ENCODE measurements around the gene GPD1. TPM values are rescaled to one million over a fixed set of nuclear protein-coding genes. Genes with fewer than 3 reads are reported as not detected.

Gene GPD1
- total RNA-seq, 5 donors from 2014 or later (not counting 1 experiment from before 2014, with no cell fraction given), result 0.41 to 1.1 (median 0.86) TPM

- CTCF ChIA-PET, result interaction anchor here in 1 of 2 donors (0.6 to 6.1 kb wide), 3 partner anchors 15 to 404 kb away, joined by 3 to 47 read pairs (median 4); no protein-coding TSS in a partner anchor
- H3K27me3 ChIP-seq (replicated peaks in 1 of 2; ENCODE audit: control insufficient read depth in 2 of 2, extremely low read depth in 1 of 2, insufficient read depth in 2 of 2, low read length in 1 of 2), result no peaks in the 10 kb centered on the region
- Mint-ChIP-seq H3K9me3 (no peaks in the 10 kb centered on the region), H3K27ac (peak overlapping the region in 1 of 2 donors; percentile 11), H3K36me3 (peaks cover 22% of the 10 kb centered on the region), H3K27me3 (no peaks in the 10 kb centered on the region), H3K4me1 (peaks cover 40 to 62% (median 57%) of the 10 kb centered on the region in 3 donors), H3K4me3 (peak overlapping the region in 2 of 3 donors; percentile 21 to 53)
- ATAC-seq (replicated peaks in 1 of 4) (no peak), DNase-seq (no peak)
- peaks cover 7 to 51% of the 10 kb centered on the region in 2 donors for H3K36me3 ChIP-seq (ENCODE audit: control insufficient read depth in 2 of 2, extremely low read depth in 1 of 2, insufficient read depth in 1 of 2, low read length in 1 of 2)
- H3K9me3 ChIP-seq, result no peaks in the 10 kb centered on the region
- H3K4me3 ChIP-seq (ENCODE audit: control insufficient read depth in 1 of 2, extremely low read depth in 1 of 2, low read length in 1 of 2), result no peak overlapping the region
- POLR2A ChIA-PET, result interaction anchor here (0.6 to 1.6 kb wide), 3 partner anchors 8 to 36 kb away, joined by 3 to 6 read pairs (median 3); no protein-coding TSS in a partner anchor
- peaks cover 2 to 43% of the 10 kb centered on the region in 2 experiments for H3K4me1 ChIP-seq (ENCODE audit: control insufficient read depth in 1 of 2, extremely low read depth in 1 of 2, insufficient read depth in 2 of 2, low read length in 2 of 2)
- 91% methylated on average over 4 of the region's 6 CpGs for WGBS (ENCODE audit: insufficient coverage)
- H3K27ac ChIP-seq (ENCODE audit: low read length), result no peak overlapping the region
These were observed 13.3 kb downstream of the GPD1 start for GRCh38 chr12:50117057-50117622.

- Histone ChIP-seq H3K4me1 (ENCODE audit: control insufficient read depth in 1 of 2, extremely low read depth in 1 of 2, insufficient read depth in 2 of 2, low read length in 2 of 2) (peaks cover 0 to 26% of the 10 kb centered on the region in 2 experiments), H3K36me3 (ENCODE audit: control insufficient read depth in 2 of 2, extremely low read depth in 1 of 2, insufficient read depth in 1 of 2, low read length in 1 of 2) (peaks cover 7 to 72% of the 10 kb centered on the region in 2 donors), H3K9me3 (no peaks in the 10 kb centered on the region), H3K4me3 (ENCODE audit: control insufficient read depth in 1 of 2, extremely low read depth in 1 of 2, low read length in 1 of 2) (no peak overlapping the region), H3K27ac (ENCODE audit: low read length) (no peak overlapping the region), H3K27me3 (replicated peaks in 1 of 2; ENCODE audit: control insufficient read depth in 2 of 2, extremely low read depth in 1 of 2, insufficient read depth in 2 of 2, low read length in 1 of 2) (no peaks in the 10 kb centered on the region)
- no peaks in the 10 kb centered on the region for H3K9me3 Mint-ChIP-seq
- CTCF ChIA-PET, result interaction anchor here (0.6 to 1.2 kb wide), 3 partner anchors 9 to 10 kb away, joined by 3 to 4 read pairs (median 3); no protein-coding TSS in a partner anchor
- WGBS (ENCODE audit: insufficient coverage), result no CpG with 5 or more reads among the region's 2 CpGs
- no peaks in the 10 kb centered on the region for H3K27me3 Mint-ChIP-seq
- POLR2A ChIA-PET, result interaction anchor here in 1 of 2 donors (0.6 kb wide), 1 partner anchor 51 kb away, joined by 3 read pairs; no protein-coding TSS in a partner anchor
- no peak overlapping the region for H3K4me3 Mint-ChIP-seq
- H3K27ac Mint-ChIP-seq, result no peak overlapping the region
- peaks cover 33 to 53% (median 49%) of the 10 kb centered on the region in 3 donors for H3K4me1 Mint-ChIP-seq
- ATAC-seq (replicated peaks in 1 of 4) (no peak), DNase-seq (no peak)
- peaks cover 33% of the 10 kb centered on the region for H3K36me3 Mint-ChIP-seq
These were observed 15.6 kb downstream of the GPD1 start for GRCh38 chr12:50119387-50119786.

- ChIA-PET CTCF (interaction anchor here in 1 of 2 donors (0.6 to 0.7 kb wide), 2 partner anchors 20 to 56 kb away, joined by 3 read pairs; no protein-coding TSS in a partner anchor), POLR2A (no interaction called here)
- Histone ChIP-seq H3K9me3 (no peaks in the 10 kb centered on the region), H3K4me1 (ENCODE audit: control insufficient read depth in 1 of 2, extremely low read depth in 1 of 2, insufficient read depth in 2 of 2, low read length in 2 of 2) (peaks cover 0 to 21% of the 10 kb centered on the region in 2 experiments), H3K27ac (ENCODE audit: low read length) (no peak overlapping the region), H3K4me3 (ENCODE audit: control insufficient read depth in 1 of 2, extremely low read depth in 1 of 2, low read length in 1 of 2) (no peak overlapping the region), H3K27me3 (replicated peaks in 1 of 2; ENCODE audit: control insufficient read depth in 2 of 2, extremely low read depth in 1 of 2, insufficient read depth in 2 of 2, low read length in 1 of 2) (no peaks in the 10 kb centered on the region), H3K36me3 (ENCODE audit: control insufficient read depth in 2 of 2, extremely low read depth in 1 of 2, insufficient read depth in 1 of 2, low read length in 1 of 2) (peaks cover 7 to 74% of the 10 kb centered on the region in 2 donors)
- no peak overlapping the region for H3K4me3 Mint-ChIP-seq
- H3K27me3 Mint-ChIP-seq, result no peaks in the 10 kb centered on the region
- WGBS (ENCODE audit: insufficient coverage), result 100% methylated on average over 3 of the region's 3 CpGs
- H3K4me1 Mint-ChIP-seq, result peaks cover 36 to 56% (median 55%) of the 10 kb centered on the region in 3 donors
- DNase-seq, result no peak
- H3K36me3 Mint-ChIP-seq, result peaks cover 35% of the 10 kb centered on the region
- no peak for ATAC-seq (replicated peaks in 1 of 4)
- peak overlapping the region in 1 of 2 donors; percentile 69 for H3K27ac Mint-ChIP-seq
- no peaks in the 10 kb centered on the region for H3K9me3 Mint-ChIP-seq
These were observed 16.7 kb downstream of the GPD1 start for GRCh38 chr12:50120521-50120920.

- H3K36me3 ChIP-seq (ENCODE audit: control insufficient read depth in 2 of 2, extremely low read depth in 1 of 2, insufficient read depth in 1 of 2, low read length in 1 of 2), result peaks cover 7 to 74% of the 10 kb centered on the region in 2 donors
These were observed 17.1 kb downstream of the GPD1 start for GRCh38 chr12:50120953-50121352.

GRCh38 chr12:50121641-50122040 lies 17.8 kb downstream of the GPD1 start:
- H3K4me1 ChIP-seq (ENCODE audit: control insufficient read depth in 1 of 2, extremely low read depth in 1 of 2, insufficient read depth in 2 of 2, low read length in 2 of 2), result peaks cover 2 to 15% of the 10 kb centered on the region in 2 experiments
- Mint-ChIP-seq H3K27ac (peak overlapping the region in 1 of 2 donors; percentile 46), H3K4me1 (peaks cover 35 to 50% (median 49%) of the 10 kb centered on the region in 3 donors), H3K4me3 (no peak overlapping the region), H3K9me3 (no peaks in the 10 kb centered on the region), H3K27me3 (no peaks in the 10 kb centered on the region), H3K36me3 (peaks cover 36% of the 10 kb centered on the region)
- no peak overlapping the region for H3K27ac ChIP-seq (ENCODE audit: low read length)
- no peaks in the 10 kb centered on the region for H3K9me3 ChIP-seq
- H3K4me3 ChIP-seq (ENCODE audit: control insufficient read depth in 1 of 2, extremely low read depth in 1 of 2, low read length in 1 of 2), result no peak overlapping the region
- ATAC-seq (replicated peaks in 1 of 4), result no peak
- POLR2A ChIA-PET, result no interaction called here
- CTCF ChIA-PET, result no interaction called here
- no peaks in the 10 kb centered on the region for H3K27me3 ChIP-seq (replicated peaks in 1 of 2; ENCODE audit: control insufficient read depth in 2 of 2, extremely low read depth in 1 of 2, insufficient read depth in 2 of 2, low read length in 1 of 2)
- H3K36me3 ChIP-seq (ENCODE audit: control insufficient read depth in 2 of 2, extremely low read depth in 1 of 2, insufficient read depth in 1 of 2, low read length in 1 of 2), result peaks cover 7 to 69% of the 10 kb centered on the region in 2 donors
- no peak for DNase-seq
- WGBS (ENCODE audit: insufficient coverage), result no CpG with 5 or more reads among the region's 5 CpGs

More at GRCh38 chr12:50120953-50121352, 17.1 kb downstream of the GPD1 start:
- Histone ChIP-seq H3K4me3 (ENCODE audit: control insufficient read depth in 1 of 2, extremely low read depth in 1 of 2, low read length in 1 of 2) (no peak overlapping the region), H3K4me1 (ENCODE audit: control insufficient read depth in 1 of 2, extremely low read depth in 1 of 2, insufficient read depth in 2 of 2, low read length in 2 of 2) (peaks cover 2 to 20% of the 10 kb centered on the region in 2 experiments), H3K9me3 (no peaks in the 10 kb centered on the region), H3K27me3 (replicated peaks in 1 of 2; ENCODE audit: control insufficient read depth in 2 of 2, extremely low read depth in 1 of 2, insufficient read depth in 2 of 2, low read length in 1 of 2) (no peaks in the 10 kb centered on the region), H3K27ac (ENCODE audit: low read length) (no peak overlapping the region)
- POLR2A ChIA-PET, result no interaction called here
- H3K27ac Mint-ChIP-seq, result no peak overlapping the region
- ATAC-seq (replicated peaks in 1 of 4) (no peak), DNase-seq (no peak)
- H3K27me3 Mint-ChIP-seq, result no peaks in the 10 kb centered on the region
- CTCF ChIA-PET, result interaction anchor here (0.5 to 0.7 kb wide), 3 partner anchors 21 to 55 kb away, joined by 3 read pairs; no protein-coding TSS in a partner anchor
- no peak overlapping the region for H3K4me3 Mint-ChIP-seq
- H3K36me3 Mint-ChIP-seq, result peaks cover 39% of the 10 kb centered on the region
- peaks cover 36 to 56% (median 55%) of the 10 kb centered on the region in 3 donors for H3K4me1 Mint-ChIP-seq
- no peaks in the 10 kb centered on the region for H3K9me3 Mint-ChIP-seq
- 100% methylated on average over 3 of the region's 3 CpGs for WGBS (ENCODE audit: insufficient coverage)

GRCh38 chr12:50123203-50123602 lies 19.4 kb downstream of the GPD1 start:
- peaks cover 44% of the 10 kb centered on the region for H3K36me3 Mint-ChIP-seq
- no peaks in the 10 kb centered on the region for H3K27me3 Mint-ChIP-seq
- H3K9me3 Mint-ChIP-seq, result no peaks in the 10 kb centered on the region
- H3K4me1 ChIP-seq (ENCODE audit: control insufficient read depth in 1 of 2, extremely low read depth in 1 of 2, insufficient read depth in 2 of 2, low read length in 2 of 2), result peaks cover 2 to 4% of the 10 kb centered on the region in 2 experiments
- no peak overlapping the region for H3K4me3 ChIP-seq (ENCODE audit: control insufficient read depth in 1 of 2, extremely low read depth in 1 of 2, low read length in 1 of 2)
- no peak overlapping the region for H3K4me3 Mint-ChIP-seq
- POLR2A ChIA-PET, result no interaction called here
- no peaks in the 10 kb centered on the region for H3K27me3 ChIP-seq (replicated peaks in 1 of 2; ENCODE audit: control insufficient read depth in 2 of 2, extremely low read depth in 1 of 2, insufficient read depth in 2 of 2, low read length in 1 of 2)
- no peak overlapping the region for H3K27ac ChIP-seq (ENCODE audit: low read length)
- peaks cover 9 to 72% of the 10 kb centered on the region in 2 donors for H3K36me3 ChIP-seq (ENCODE audit: control insufficient read depth in 2 of 2, extremely low read depth in 1 of 2, insufficient read depth in 1 of 2, low read length in 1 of 2)
- H3K9me3 ChIP-seq, result no peaks in the 10 kb centered on the region
- CTCF ChIA-PET, result interaction anchor here in 1 of 2 donors (0.9 kb wide), 1 partner anchor 46 kb away, joined by 5 read pairs; no protein-coding TSS in a partner anchor
- WGBS (ENCODE audit: insufficient coverage), result 100% methylated on average over 1 of the region's 2 CpGs
- no peak overlapping the region for H3K27ac Mint-ChIP-seq
- ATAC-seq (replicated peaks in 1 of 4) (no peak), DNase-seq (no peak)
- peaks cover 29 to 49% (median 43%) of the 10 kb centered on the region in 3 donors for H3K4me1 Mint-ChIP-seq

Measured in T-cell (primary cell).